ENCODE results near the gene SDF4.

DNA sequence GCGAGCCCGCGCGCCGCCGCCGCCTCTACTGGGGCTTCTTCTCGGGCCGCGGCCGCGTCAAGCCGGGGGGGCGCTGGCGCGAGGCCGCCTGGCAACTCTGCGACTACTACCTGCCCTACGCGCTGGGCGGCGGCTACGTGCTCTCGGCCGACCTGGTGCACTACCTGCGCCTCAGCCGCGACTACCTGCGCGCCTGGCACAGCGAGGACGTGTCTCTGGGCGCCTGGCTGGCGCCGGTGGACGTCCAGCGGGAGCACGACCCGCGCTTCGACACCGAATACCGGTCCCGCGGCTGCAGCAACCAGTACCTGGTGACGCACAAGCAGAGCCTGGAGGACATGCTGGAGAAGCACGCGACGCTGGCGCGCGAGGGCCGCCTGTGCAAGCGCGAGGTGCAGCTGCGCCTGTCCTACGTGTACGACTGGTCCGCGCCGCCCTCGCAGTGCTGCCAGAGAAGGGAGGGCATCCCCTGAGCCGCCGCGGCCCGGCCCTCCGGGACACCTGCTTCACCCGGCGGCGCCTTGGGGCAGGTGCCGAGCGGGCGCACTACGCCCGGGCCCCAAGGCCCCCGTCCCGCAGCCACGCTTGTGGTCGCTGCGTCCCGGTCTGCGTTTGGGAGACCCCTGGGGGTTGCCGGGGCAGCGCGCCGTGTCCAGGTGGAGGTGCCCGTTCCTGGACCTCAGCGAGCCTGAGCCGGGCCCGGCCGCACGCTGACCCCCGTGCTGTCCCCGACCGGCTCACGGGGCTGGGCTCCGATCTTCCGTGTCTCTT is 1.2 kb upstream of the SDF4 start:
- TF ChIP-seq EZH2 (IDR thresholded peaks at IDR 0.05; ENCODE audit: borderline replicate concordance, low read length): no peak
- TF ChIP-seq, protein P1, sequence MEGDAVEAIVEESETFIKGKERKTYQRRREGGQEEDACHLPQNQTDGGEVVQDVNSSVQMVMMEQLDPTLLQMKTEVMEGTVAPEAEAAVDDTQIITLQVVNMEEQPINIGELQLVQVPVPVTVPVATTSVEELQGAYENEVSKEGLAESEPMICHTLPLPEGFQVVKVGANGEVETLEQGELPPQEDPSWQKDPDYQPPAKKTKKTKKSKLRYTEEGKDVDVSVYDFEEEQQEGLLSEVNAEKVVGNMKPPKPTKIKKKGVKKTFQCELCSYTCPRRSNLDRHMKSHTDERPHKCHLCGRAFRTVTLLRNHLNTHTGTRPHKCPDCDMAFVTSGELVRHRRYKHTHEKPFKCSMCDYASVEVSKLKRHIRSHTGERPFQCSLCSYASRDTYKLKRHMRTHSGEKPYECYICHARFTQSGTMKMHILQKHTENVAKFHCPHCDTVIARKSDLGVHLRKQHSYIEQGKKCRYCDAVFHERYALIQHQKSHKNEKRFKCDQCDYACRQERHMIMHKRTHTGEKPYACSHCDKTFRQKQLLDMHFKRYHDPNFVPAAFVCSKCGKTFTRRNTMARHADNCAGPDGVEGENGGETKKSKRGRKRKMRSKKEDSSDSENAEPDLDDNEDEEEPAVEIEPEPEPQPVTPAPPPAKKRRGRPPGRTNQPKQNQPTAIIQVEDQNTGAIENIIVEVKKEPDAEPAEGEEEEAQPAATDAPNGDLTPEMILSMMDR (conservative IDR thresholded peaks at IDR 0.05 in 1 of 2, IDR thresholded peaks at IDR 0.05 in 1 of 2; ENCODE audit: extremely low read depth in 1 of 2, insufficient read depth in 1 of 2, low read depth in 1 of 2, low read length in 2 of 2): no peak
